Measurements from ENCODE around the gene SPACA6. TPM values are rescaled to one million over a fixed set of nuclear protein-coding genes. Genes with fewer than 3 reads are reported as not detected.

Gene SPACA6
- total and polyA plus RNA-seq, 9 of the 15 experiments (the other 6 are each of a cell fraction or from before 2014, with no cell fraction given), result 1.3 to 17.3 (median 6.2) TPM

GRCh38 chr19:51688671-51689571, 4.2 kb upstream of the SPACA6 start (continued):
- peak; percentile 56 for TF ChIP-seq E2F8 (IDR thresholded peaks at IDR 0.05; ENCODE audit: low read depth, partially characterized antibody)
- TF ChIP-seq ZC3H8 (IDR thresholded peaks at IDR 0.05), result peak; percentile 83
- peak; percentile 89; the same call in 1 of the 2 replicates for TF ChIP-seq ZBTB26 (CRISPR knock-in tag; IDR thresholded peaks at IDR 0.05)
- peak; percentile 12; the same call in 1 of the 2 replicates for TF ChIP-seq MYC (IDR thresholded peaks at IDR 0.05; ENCODE audit: low read depth, low read length)
- no peak for TF ChIP-seq MYC (CRISPR knock-in tag; IDR thresholded peaks at IDR 0.05; ENCODE audit: borderline replicate concordance, low read depth)
- TF ChIP-seq POLR2A (conservative IDR thresholded peaks at IDR 0.05), result peak; percentile 37; the same call in 1 of the 2 replicates
- peak in 1 of 2 experiments; percentile 78; a peak in 3 of 4 replicates for TF ChIP-seq ARNT (IDR thresholded peaks at IDR 0.05)
- peak; percentile 52 to 70 for TF ChIP-seq AFF1 (IDR thresholded peaks at IDR 0.05; ENCODE audit: low read depth in 1 of 2, partially characterized antibody in 2 of 2)
- peak; percentile 88 for TF ChIP-seq NBN (IDR thresholded peaks at IDR 0.05; ENCODE audit: low read depth)
- peak; percentile 57 to 59; a peak in 3 of 4 replicates for TF ChIP-seq TRIM24 (IDR thresholded peaks at IDR 0.05)
- TF ChIP-seq ATF1 (CRISPR knock-in tag; IDR thresholded peaks at IDR 0.05), result no peak
- 0 out of 2 replicates have a peak, but pooled peaks have one; percentile 29 for TF ChIP-seq ATF1 (tag; IDR thresholded peaks at IDR 0.05)
- TF ChIP-seq BCOR (IDR thresholded peaks at IDR 0.05), result peak; percentile 81
- TF ChIP-seq GTF2E2 (tag; IDR thresholded peaks at IDR 0.05), result peak; percentile 34; the same call in 1 of the 2 replicates
- peak; percentile 32 for TF ChIP-seq PHF20 (IDR thresholded peaks at IDR 0.05; ENCODE audit: partially characterized antibody)
